Measurements from ENCODE around the gene SLC37A1.

SLC37A1 gene

GRCh38 chr21:42507418-42507817 lies 6.2 kb upstream of the SLC37A1 start:
- no peak for TF ChIP-seq ZNF394 (tag by site-specific recombination; IDR thresholded peaks at IDR 0.05; ENCODE audit: borderline replicate concordance)
- TF ChIP-seq, protein P1, sequence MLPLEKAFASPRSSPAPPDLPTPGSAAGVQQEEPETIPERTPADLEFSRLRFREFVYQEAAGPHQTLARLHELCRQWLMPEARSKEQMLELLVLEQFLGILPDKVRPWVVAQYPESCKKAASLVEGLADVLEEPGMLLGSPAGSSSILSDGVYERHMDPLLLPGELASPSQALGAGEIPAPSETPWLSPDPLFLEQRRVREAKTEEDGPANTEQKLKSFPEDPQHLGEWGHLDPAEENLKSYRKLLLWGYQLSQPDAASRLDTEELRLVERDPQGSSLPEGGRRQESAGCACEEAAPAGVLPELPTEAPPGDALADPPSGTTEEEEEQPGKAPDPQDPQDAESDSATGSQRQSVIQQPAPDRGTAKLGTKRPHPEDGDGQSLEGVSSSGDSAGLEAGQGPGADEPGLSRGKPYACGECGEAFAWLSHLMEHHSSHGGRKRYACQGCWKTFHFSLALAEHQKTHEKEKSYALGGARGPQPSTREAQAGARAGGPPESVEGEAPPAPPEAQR (tag by site-specific recombination; IDR thresholded peaks at IDR 0.05): no peak
- no peak for TF ChIP-seq ZNF335 (tag by site-specific recombination; conservative IDR thresholded peaks at IDR 0.05)
- no peak for TF ChIP-seq RBAK (tag by site-specific recombination; IDR thresholded peaks at IDR 0.05)
- TF ChIP-seq ZNF704 (tag by site-specific recombination; IDR thresholded peaks at IDR 0.05): no peak
- no peak for TF ChIP-seq ZFP3 (tag by site-specific recombination; IDR thresholded peaks at IDR 0.05; ENCODE audit: low read depth)
- ChIA-PET CTCF (no interaction called here), POLR2A (no interaction called here)
- no peaks in the 10 kb centered on the region for H3K36me3 ChIP-seq (ENCODE audit: control insufficient read depth in 2 of 2, insufficient read depth in 1 of 2, low read length in 2 of 2)
- no peak overlapping the region for H3K27ac ChIP-seq (ENCODE audit: extremely low read depth, low read depth, low read length)
- no peaks in the 10 kb centered on the region for H3K4me1 ChIP-seq (ENCODE audit: control insufficient read depth, insufficient read depth, low read length)
- no peaks in the 10 kb centered on the region for H3K9me3 ChIP-seq (ENCODE audit: control insufficient read depth, insufficient read depth, low read depth, low read length)
- H3K4me3 ChIP-seq (ENCODE audit: low read depth, low read length): no peak overlapping the region

DNA sequence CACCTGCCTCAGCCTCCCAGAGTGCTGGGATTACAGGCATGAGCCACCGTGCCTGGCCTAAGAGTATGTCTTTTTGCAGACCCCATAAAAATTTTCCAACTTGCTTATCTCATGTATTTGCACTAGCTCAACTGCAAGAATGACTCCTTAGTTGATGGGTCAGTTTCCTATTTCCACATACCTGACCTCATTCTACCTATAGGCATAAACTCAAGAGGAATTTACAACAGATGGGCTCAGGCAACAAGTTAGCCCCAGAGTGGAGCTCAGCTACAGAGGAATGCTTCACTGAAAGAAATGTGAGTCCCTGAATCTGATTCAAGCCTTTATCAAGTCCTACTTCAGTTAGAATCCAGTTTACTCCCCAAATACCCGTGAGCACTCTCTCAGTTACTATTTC lies 5.3 kb upstream of the SLC37A1 start:
- no peak overlapping the region for H3K27ac ChIP-seq (ENCODE audit: extremely low read depth, low read depth, low read length)
- no peak overlapping the region for H3K4me3 ChIP-seq (ENCODE audit: low read depth, low read length)
- TF ChIP-seq ZNF610 (tag by site-specific recombination; IDR thresholded peaks at IDR 0.05; ENCODE audit: borderline replicate concordance) (no peak), ZNF76 (tag by site-specific recombination; IDR thresholded peaks at IDR 0.05; ENCODE audit: borderline replicate concordance, low read depth) (no peak), ZEB2 (tag by site-specific recombination; IDR thresholded peaks at IDR 0.05) (no peak), SCRT2 (tag by site-specific recombination; IDR thresholded peaks at IDR 0.05) (peak; percentile 51; the same call in 1 of the 2 replicates)
- ChIA-PET CTCF (no interaction called here), POLR2A (no interaction called here)
- H3K4me1 ChIP-seq (ENCODE audit: control insufficient read depth, insufficient read depth, low read length): no peaks in the 10 kb centered on the region
- H3K9me3 ChIP-seq (ENCODE audit: control insufficient read depth, insufficient read depth, low read depth, low read length): no peaks in the 10 kb centered on the region
- no peaks in the 10 kb centered on the region for H3K36me3 ChIP-seq (ENCODE audit: control insufficient read depth in 2 of 2, insufficient read depth in 1 of 2, low read length in 2 of 2)

DNA sequence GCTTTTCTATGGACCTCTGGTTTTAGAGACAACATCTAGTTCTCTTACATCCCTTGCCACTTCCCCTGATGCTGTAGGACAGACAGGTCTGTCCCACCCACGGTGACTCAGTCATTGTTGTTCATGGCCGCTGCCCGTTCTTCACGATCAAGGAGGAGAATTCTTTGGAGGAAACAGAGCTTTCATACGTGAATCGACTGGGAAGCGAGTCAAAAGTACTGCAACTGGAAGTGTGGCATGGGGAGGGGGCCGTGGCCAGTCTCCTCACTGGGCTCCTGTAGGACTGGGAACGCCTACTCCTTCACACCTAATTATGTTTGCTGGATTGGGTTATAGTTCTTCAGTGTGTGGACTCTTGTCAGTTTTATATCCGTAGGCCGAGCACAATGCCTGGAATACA lies 4.4 kb upstream of the SLC37A1 start:
- H3K4me1 ChIP-seq (ENCODE audit: control insufficient read depth, insufficient read depth, low read length): no peaks in the 10 kb centered on the region
- H3K27ac ChIP-seq (ENCODE audit: extremely low read depth, low read depth, low read length): no peak overlapping the region; the same call in 1 of the 2 replicates
- ChIA-PET POLR2A (no interaction called here), CTCF (interaction anchor here (0.6 kb wide), 1 partner anchor 156 kb away, joined by 4 read pairs; no protein-coding TSS in a partner anchor)
- H3K4me3 ChIP-seq (ENCODE audit: low read depth, low read length): no peak overlapping the region
- no peaks in the 10 kb centered on the region for H3K9me3 ChIP-seq (ENCODE audit: control insufficient read depth, insufficient read depth, low read depth, low read length)
- no peaks in the 10 kb centered on the region for H3K36me3 ChIP-seq (ENCODE audit: control insufficient read depth in 2 of 2, insufficient read depth in 1 of 2, low read length in 2 of 2)
- TF ChIP-seq ZNF266 (tag by site-specific recombination; IDR thresholded peaks at IDR 0.05; ENCODE audit: low read depth): no peak
- TF ChIP-seq ZNF354C (tag by site-specific recombination; IDR thresholded peaks at IDR 0.05; ENCODE audit: borderline replicate concordance, low read depth): no peak
- no peak for TF ChIP-seq ZNF404 (tag by site-specific recombination; IDR thresholded peaks at IDR 0.05)
- TF ChIP-seq, protein P2, sequence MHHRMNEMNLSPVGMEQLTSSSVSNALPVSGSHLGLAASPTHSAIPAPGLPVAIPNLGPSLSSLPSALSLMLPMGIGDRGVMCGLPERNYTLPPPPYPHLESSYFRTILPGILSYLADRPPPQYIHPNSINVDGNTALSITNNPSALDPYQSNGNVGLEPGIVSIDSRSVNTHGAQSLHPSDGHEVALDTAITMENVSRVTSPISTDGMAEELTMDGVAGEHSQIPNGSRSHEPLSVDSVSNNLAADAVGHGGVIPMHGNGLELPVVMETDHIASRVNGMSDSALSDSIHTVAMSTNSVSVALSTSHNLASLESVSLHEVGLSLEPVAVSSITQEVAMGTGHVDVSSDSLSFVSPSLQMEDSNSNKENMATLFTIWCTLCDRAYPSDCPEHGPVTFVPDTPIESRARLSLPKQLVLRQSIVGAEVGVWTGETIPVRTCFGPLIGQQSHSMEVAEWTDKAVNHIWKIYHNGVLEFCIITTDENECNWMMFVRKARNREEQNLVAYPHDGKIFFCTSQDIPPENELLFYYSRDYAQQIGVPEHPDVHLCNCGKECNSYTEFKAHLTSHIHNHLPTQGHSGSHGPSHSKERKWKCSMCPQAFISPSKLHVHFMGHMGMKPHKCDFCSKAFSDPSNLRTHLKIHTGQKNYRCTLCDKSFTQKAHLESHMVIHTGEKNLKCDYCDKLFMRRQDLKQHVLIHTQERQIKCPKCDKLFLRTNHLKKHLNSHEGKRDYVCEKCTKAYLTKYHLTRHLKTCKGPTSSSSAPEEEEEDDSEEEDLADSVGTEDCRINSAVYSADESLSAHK (tag by site-specific recombination; IDR thresholded peaks at IDR 0.05): no peak
- no peak for TF ChIP-seq ZEB2 (tag by site-specific recombination; IDR thresholded peaks at IDR 0.05)
- no peak for TF ChIP-seq AEBP2 (tag by site-specific recombination; IDR thresholded peaks at IDR 0.05; ENCODE audit: borderline replicate concordance)
- TF ChIP-seq, protein P3, sequence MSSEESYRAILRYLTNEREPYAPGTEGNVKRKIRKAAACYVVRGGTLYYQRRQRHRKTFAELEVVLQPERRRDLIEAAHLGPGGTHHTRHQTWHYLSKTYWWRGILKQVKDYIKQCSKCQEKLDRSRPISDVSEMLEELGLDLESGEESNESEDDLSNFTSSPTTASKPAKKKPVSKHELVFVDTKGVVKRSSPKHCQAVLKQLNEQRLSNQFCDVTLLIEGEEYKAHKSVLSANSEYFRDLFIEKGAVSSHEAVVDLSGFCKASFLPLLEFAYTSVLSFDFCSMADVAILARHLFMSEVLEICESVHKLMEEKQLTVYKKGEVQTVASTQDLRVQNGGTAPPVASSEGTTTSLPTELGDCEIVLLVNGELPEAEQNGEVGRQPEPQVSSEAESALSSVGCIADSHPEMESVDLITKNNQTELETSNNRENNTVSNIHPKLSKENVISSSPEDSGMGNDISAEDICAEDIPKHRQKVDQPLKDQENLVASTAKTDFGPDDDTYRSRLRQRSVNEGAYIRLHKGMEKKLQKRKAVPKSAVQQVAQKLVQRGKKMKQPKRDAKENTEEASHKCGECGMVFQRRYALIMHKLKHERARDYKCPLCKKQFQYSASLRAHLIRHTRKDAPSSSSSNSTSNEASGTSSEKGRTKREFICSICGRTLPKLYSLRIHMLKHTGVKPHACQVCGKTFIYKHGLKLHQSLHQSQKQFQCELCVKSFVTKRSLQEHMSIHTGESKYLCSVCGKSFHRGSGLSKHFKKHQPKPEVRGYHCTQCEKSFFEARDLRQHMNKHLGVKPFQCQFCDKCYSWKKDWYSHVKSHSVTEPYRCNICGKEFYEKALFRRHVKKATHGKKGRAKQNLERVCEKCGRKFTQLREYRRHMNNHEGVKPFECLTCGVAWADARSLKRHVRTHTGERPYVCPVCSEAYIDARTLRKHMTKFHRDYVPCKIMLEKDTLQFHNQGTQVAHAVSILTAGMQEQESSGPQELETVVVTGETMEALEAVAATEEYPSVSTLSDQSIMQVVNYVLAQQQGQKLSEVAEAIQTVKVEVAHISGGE (tag by site-specific recombination; conservative IDR thresholded peaks at IDR 0.05; ENCODE audit: low read depth): no peak
- no peak for TF ChIP-seq ZNF558 (tag by site-specific recombination; IDR thresholded peaks at IDR 0.05)
- 0 out of 2 replicates have a peak, but pooled peaks have one; percentile 23 for TF ChIP-seq EGR2 (tag by site-specific recombination; IDR thresholded peaks at IDR 0.05; ENCODE audit: low read depth)
- 0 out of 2 replicates have a peak, but pooled peaks have one; percentile 29 for TF ChIP-seq ZFHX2 (tag by site-specific recombination; conservative IDR thresholded peaks at IDR 0.05)
- TF ChIP-seq ZNF416 (tag by site-specific recombination; IDR thresholded peaks at IDR 0.05): no peak
